NCI-H1105 treated with DMSO at 0.1 percent for 48 hours (cell line): ENCODE data around the gene LHFPL3.

Experiments used
- DNase-seq: peaks from one replicate; lab custom pipeline; 2025; lab: John Stamatoyannopoulos, UW

LHFPL3 gene

DNA sequence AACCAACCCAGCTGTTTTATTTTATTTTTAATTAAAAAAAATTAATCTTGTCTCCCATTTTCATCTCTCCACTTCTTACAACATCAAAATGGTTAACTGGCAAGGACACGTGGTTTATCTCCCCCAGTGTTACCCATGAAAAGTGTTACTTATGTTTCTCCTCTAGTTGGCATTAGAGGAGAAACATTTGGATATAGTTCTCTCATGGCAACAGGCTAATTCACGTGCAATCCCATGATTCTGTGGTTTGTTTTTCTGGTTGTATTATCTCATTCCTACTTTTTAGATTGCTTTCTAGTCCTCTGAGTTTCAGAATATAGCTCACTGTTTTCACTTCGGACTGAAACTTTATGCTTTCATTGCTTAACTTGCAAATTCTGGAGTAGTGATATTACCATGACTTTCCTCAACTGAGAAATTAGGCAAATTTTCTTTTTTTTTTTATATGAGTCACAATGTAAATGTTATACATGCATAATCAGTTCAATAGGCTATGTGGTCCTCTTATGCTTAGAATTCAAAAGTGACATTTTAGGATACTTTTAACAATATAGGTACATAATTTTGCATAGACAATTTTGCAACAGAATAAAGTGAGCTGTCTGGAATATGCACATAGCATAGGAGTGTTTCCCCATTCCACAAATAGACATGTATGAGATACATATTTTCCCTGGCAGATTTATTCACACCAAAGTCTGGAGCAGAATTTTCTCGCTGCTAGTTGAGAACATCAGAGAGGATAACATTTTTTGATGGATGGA, 43.0 kb downstream of the LHFPL3 start:
- DNase-seq: no peak

DNA sequence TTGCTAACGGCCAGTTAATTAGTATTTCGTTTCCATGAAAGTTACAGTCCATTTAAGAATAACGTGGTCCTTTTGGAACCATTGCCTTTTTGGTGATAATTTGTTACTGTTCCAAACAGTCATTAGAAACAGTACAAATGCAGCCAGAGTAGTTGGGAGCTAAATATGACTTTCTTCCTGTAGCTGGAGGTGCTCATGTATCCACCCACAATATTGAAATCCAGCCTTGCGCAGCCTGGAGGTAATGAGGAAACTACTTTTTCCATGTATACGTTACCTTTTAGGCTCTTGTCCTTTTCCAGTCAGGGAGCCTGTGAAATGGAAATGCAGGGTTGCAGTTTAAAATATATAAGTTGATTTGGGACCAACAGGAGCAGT, 43.6 kb downstream of the LHFPL3 start:
- no peak for DNase-seq

DNA sequence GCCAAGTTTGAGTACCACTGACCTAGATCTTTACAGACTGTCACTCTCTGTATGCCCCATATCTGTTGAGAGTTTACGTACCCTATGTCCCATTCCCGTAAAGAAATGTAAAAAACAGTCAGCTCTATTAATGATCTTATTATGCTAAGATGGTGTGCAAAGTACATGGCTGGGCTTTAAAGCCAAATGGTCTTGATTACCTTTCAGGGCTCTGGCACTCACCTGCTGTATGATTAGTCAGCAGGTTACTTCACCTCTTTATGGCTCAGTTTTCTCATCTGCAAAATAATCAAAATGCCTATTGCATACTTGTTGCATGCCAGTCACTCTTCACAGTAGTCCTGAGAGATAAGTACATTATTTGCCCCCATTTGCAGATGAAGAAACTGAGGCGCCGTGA, 54.2 kb downstream of the LHFPL3 start:
- no peak for DNase-seq

DNA sequence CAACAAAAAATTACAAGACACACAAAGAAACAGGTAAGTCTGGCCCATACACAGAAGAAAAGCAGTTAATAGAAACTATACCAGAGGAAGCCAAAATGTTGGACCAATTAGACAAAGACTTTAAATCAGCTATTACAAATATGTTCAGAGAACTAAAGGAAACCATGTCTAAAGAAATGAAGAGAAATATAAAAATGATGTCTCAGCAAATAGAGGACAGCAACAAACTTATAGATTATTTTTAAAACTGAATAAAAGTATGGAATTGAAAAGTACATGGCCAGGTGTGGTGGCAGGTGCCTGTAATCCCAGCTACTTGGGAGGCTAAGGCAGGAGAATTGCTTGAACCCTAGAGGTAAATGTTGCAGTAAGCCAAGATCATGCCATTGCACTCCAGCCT, 58.5 kb downstream of the LHFPL3 start:
- DNase-seq: no peak

GRCh38 chr7:104388222-104388621, 59.8 kb downstream of the LHFPL3 start:
- no peak for DNase-seq

DNA sequence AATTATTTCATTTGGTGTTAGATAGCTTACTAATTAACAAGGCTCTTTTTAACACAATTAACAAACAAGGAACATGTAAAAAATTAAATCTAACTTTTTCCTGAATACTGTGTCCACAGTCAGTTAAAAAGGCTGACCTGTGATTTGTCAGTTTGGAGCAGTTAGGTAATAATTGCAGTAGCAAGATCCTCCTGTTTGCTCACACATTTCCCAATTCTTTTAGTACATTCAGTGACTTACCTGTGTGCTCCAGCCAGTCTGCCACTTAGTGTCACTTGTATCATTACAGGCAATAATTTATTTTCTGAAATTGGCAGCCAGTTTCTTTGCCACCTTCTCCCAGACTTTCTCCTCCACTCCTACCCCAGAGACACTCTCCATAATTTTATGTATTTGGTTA, 66.8 kb downstream of the LHFPL3 start:
- DNase-seq: peak; percentile 85

DNA sequence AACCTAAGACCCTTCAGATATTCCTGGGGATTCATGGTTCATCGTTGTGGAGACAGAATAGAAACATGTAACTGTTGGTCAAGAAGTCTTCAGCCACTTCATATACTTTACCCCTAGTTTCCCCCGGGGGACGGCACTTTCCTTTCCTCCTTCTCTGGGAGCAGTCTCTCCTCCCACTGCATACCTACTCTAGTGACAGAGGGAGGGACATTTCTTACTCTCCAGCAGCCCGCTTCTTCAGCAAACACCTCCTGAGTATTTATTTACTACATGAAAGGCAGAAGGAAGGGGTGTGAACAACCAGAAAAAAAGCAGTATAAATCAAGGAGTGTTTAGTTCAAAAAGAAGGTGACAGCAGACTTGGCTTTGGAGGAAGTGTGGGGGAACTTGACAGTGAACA, 69.0 kb downstream of the LHFPL3 start:
- DNase-seq: no peak

GRCh38 chr7:104408371-104408770, 80.0 kb downstream of the LHFPL3 start:
- no peak for DNase-seq

DNA sequence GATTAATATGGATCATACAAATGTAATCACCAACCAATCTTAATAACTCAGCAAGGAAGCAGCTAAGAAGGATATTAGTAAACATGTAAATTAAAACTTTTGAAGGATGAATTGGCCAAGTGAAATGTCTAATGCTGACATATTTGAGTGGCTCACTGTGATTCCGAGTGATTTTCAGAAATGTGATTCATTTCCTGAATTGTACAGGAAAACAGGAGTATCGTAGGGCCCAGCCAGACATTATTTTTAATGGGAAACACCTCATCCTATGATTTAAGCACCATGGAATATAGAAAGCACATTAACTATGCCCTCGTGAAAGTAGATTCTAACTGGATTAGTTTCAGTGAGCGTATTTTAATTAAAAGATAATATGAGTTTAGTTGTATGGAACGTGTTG, 82.3 kb downstream of the LHFPL3 start:
- no peak for DNase-seq

GRCh38 chr7:104412911-104413310, 84.5 kb downstream of the LHFPL3 start:
- peak; percentile 96 for DNase-seq

DNA sequence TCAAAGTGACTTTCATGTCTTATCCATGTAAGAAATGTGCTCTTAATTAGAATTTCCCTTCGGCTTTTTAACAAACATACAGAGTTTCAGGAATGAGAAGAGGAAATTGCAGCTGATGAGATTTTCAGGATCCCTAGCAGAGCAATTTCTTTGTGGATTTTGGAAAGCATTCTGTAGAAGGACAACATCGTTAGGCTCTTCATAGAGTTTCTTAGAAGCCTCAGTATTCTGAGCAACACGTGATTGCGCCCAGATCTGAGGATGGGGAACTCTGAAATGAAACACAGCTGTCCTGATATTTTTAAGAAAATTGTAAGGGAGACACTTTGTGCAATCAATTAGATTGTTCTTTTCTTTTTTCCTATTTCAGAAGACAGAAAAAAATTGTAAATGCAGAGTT, 85.8 kb downstream of the LHFPL3 start:
- no peak for DNase-seq

- no peak for DNase-seq
These were observed 87.3 kb downstream of the LHFPL3 start for GRCh38 chr7:104415700-104416099.

- no peak for DNase-seq
These were observed 88.5 kb downstream of the LHFPL3 start for GRCh38 chr7:104416866-104417393.

DNA sequence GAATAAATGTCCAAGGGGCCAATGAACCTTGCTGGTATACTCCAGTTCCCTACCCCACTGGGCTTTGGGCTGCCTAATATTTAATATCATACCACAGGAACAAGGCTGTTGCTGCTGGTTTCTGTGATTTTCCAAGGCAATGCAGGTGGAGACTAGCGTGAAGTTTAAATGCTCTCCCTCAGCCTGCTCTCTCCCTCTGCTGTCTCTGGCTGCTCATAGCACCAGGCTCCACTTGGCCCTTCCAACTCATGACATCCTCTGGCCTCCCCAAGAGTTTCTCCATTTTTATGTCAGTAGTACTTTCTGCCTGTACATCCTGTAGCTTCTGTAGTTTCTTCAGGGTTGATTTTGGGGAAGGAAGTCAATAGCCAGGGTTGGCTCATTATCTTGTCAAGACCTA, 103.5 kb downstream of the LHFPL3 start:
- no peak for DNase-seq

GRCh38 chr7:104434129-104434528, 105.7 kb downstream of the LHFPL3 start:
- no peak for DNase-seq

DNA sequence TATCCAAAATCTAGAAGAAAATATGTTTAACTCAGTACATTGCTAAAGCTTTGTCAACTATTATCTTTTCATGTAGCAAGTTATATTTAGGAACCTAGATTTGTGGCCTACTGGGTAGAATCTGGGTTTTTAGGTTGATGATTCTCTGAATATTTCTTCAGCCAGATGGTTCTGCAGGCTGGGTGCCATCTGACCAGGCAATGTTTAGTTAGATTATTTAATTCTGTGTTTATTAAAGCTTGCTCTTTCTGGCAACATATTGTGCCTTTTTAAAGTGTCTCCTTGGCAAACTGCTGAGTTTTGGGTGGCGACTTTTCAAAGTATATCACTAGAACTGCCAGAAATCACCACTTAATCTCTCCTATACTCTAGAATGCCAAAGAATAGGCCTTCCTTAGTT, 114.1 kb downstream of the LHFPL3 start:
- DNase-seq: no peak

- DNase-seq: no peak
These were observed 115.6 kb downstream of the LHFPL3 start for GRCh38 chr7:104444017-104444416.

DNA sequence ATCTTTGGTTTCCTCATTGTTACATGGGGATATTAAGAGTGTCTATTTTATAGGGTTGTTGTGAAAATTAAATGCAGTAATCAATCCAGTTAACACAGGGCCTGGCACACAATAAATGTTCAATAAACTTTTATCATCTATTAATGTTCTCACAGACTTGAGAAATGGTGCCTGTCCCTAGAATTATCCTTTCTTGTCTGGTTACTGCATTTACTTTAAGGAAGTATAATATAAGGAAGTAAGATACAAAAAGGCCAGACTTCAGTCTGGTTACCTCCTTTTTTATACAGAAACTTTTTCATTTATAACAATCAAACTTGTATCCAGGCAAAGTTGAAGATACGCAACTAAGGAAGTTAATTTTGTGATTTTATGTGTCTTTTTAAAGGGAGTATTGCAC, 117.0 kb downstream of the LHFPL3 start:
- DNase-seq: no peak

DNA sequence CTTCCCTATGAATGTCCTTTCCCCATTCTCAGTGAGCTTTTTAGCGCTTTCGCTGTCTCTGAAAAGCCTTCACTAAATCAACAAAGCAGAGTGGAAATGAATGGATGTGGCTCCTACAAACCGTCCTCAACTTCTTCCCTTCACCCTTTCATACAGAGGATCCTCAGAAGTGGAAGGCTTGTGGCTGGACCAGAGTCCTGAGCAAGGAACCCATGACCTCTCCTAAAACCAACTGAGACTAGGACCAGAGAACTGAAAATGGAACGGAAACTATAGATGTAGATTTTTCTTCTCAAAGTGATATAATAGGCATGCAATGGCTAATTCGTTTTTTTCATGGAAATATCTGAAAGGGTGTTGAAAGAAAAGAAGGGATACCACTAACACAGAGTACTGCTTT, 122.5 kb downstream of the LHFPL3 start:
- no peak for DNase-seq

GRCh38 chr7:104453190-104453589, 124.8 kb downstream of the LHFPL3 start:
- no peak for DNase-seq

- DNase-seq: no peak
These were observed 130.5 kb downstream of the LHFPL3 start for GRCh38 chr7:104458875-104459274.

DNA sequence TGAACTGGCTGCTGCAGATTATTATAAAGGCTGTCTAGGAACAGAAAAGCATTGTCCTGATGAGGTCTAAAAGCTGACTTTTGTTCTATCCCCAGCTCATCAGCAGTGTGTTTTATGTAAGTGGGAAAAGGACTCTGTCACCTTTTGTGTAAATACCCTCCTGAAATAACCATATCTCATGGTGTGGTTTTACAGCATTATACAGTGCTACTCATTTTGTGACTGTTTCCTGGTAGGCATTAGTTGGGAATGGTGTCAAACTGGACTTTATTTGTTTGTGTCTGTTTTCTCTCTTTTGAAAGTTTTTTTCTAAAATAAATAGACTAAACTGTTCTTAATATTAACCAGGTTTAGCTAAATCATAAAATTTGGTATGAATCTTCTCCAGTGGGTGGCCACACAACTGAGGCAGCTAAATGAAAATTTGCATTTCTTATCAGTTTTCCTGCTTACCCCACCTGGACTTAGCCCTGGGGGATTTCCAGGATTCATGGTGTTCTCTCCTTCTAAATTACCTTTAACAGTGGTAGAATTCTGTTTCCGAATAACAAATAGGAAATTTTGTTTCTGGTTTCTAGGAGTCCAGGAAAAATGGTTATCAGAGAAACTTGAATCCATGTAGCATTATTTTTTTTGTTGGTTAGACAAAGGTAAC, 140.9 kb downstream of the LHFPL3 start:
- no peak for DNase-seq

GRCh38 chr7:104480529-104480928, 152.1 kb downstream of the LHFPL3 start:
- DNase-seq: no peak
